Activated T-helper 1 cell treated with anti-CD3 and anti-CD28 coated beads, Interleukin-2, amount 50 U/mL, for 16 hours (primary cell): ENCODE measurements around the gene KLHDC9.

ENCODE experiments used
- DNase-seq, 2 donors: peaks; one replicate each; pipeline ENCODE4 v3.0.0-alpha.2; 2020; ENCODE audit warnings: low read depth in 1 of 2, low spot score in 1 of 2

Gene KLHDC9

DNA sequence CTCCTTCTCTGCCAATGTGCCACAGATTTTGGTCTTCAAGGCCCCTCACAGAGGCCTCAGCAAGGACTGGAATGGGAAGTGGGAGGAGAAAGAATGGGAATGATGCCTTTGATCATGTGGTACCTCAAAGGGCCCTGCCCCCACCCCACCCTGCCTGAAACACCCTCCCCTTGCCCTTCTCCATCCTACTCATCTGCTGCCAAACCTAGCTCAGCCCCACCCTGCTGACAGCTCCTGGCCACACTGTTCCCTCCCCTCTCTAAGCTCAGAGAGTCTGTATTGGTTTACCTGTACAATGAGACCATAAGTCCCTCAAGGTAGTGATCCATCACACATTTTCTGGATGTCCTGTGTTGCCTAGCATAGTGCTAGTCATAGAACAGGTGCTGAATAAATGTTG, 21.8 kb upstream of the KLHDC9 start:
- DNase-seq: no peak

DNA sequence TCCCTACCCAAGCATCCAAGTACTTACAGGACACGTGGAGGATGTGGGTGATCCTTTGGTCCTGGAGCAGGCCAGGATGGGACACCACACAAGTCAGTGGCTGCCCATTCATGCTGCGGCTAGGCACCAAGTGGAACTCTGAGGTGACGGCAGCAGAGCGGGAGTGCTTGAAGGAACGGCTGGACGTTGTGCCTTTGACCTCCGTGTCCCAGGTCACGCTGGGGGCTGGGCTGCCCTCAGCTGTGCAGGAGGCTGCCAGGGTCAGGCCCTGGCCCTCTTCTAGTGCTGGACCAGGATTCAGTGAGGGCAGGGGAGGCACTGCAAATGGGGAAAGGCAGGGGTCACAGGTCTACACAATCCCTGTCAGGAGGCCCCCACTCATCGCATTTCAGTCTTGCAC, 20.7 kb upstream of the KLHDC9 start:
- no peak for DNase-seq

DNA sequence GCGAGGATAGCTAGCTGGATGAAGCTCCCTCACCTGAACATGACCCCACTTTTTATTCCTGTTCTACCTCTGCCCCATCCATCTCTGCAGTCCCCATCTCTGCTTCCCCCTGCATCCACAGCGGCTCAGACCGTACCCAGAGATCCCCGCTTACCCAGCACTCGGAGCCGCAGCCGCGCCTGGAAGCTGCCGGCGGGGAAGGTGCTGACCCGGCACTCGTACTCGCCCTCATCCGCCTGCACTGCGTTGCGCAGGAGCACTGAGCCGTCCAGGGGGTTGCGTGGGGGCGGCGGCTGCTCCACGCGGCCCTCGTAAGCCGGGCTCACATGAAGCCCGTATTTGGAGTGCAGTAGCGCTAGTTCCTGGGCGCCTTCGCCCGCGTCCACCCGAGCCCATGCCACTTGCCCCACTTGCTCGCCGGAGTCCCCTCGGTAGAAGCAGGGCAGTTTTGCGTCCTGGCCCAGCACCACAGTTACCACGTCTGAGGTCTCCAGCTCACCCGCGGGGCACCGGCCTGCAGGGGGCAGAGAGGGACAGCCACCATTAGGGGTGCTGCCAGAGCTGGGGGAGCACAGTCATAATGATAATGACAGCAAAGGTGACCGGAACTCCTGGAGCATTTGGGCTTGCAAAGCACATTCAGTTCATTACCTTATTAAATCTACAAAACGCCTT, 18.6 kb upstream of the KLHDC9 start:
- DNase-seq: no peak

DNA sequence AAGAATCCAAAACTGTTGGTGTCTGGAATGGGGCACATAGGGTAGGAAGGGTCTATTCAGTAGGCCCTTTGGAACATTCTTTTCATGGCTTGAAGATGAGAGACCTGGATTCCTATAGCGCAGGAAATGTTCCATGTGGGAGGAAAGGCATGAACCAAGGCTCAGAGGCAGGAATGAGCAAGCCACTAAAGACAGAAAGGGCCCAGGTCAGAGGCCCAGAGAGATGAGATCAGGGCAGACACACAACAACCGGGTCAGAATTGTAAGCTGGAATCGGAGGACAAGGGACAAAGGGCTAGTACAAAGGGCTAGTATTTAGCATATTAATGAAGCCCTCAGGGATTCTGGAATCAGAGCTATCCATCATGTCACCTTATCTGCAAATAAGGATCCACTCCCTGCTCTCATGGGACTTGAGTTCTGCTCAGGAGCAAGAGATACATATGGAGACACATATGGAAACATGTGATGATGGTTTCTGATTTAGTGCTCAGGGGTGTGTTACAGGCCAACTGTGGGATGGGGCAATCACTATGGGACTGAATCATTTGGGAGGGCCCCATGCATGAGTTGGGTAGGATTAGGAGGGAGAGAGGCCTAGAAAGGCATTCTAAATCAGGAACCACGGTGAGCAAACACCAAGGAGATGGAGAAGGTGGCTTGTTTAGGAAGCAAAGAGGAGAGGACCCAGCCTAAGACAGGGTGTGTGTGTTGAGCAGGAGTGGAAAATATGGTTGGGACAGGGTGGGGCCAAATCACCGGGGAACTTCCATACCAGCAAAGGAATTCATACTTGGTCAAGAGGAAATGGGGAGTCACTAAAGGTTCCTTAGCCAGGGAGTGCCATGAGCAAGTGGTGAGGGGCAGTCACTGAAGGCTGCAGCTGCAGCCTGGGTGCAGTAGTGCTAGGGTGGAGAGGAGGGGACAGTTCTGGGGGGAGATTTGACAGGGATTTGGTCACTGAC, 17.4 kb upstream of the KLHDC9 start:
- DNase-seq: no peak

DNA sequence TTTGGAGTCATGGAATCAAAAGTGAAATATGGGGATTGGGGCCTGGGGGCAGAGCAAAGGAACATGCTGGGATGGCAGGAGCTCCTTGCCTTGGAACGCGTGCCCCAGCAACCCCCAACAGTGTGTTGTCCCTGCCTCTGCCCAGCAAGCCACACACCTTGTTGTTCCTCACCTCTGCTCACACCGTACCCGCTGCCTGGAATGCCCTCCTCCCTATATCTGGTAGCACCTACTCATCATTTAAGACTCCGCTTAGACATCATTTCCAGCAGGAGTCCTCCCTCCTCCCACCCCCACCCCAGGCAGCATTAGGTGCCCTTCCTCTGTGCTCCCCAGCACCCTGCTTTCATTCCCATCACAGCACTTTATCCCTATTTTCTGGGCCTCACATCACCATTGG, 16.6 kb upstream of the KLHDC9 start:
- no peak for DNase-seq

DNA sequence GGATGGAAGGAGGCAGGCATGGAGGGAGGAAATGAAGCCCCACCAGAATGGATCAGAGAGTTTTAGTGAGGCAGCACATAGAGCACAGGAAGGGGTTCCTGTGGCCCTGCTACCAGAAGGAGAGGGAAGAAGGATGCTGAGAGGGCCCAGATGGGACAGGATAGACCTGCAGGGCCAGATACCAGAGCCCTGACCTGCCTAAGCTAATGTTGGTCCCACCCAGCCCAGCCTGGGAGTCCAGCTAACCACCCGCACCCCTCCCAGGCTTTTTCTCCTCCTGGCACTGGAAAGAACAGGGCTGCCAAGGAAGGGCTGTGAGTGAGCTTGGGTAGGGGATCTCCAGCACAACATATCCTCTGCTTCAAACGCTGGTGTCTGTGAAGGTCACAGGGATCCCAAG, 15.7 kb upstream of the KLHDC9 start:
- no peak for DNase-seq

DNA sequence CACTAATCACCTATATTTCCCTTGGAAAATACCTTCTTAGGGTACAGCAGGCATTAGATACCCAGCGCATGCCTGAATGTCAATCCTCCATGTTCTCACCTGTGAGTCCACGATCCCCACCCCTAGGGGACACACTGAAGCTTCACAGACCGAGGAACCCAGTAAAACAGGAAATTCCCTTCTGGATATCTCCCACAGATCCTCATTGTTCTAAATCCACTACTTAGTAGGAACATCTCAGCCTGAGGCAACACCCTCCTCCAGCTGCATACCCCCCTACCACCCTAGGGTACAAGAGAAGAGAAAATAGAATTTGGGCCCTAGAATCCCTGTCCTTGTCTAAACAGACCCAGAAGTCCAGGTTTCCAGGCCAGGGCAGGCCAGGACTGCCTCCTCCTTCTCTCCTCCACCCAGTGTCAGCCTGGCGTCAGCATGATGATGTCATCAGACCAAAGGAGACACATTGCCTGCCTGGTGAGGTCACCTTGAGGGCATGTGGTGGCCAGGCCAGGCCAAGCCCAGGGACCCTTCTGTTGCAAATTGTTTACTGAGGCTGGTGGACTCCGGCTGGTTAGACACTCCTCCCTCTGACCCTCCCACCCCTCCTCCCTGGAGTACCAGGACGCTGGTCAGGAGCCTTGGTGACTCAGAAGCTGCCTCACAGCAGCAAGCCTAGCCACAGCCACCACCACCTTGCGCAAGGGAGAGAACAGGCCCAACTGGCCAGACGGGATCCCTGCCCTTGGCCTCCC, 15.0 kb upstream of the KLHDC9 start:
- DNase-seq: no peak

DNA sequence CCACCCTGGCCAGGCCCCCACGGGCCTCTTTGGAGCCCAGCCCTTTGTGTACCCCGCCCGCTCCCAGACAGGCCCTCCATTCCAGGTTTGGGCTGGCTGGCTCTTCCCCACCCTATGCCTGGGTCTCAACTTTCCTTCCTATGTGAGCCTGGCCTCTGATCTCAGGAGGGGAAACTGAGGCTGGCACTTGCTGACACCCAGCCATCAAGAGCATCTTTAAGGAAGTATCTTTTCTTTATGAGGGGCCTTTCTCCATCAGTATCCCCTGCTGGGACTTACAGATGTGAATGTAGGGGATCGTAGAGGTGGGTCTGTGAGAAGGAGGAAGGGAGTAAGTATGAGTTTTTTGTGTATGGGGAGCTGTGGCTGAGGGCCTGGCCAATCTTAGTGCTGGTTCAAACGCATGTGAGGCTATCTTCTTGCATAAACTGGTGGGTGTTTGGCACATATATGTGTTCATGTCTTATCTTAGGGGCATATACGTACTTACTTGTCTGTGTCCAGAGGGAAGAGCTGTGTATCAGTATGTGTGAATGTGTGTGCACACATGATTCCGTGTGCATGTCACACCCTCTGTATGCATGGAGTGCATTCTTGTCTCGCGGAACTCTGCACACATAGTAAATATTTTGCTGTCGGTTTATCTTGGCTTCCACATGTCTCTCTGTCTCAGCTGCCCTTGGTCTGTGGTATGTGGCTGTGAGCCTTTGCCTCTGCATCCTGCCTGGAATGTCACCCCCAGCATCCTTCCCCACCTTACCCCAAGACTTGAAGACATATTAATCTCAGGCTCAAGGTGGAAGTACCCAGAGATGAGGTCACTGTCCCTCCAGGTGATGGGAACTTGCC, 14.2 kb upstream of the KLHDC9 start:
- DNase-seq: no peak

DNA sequence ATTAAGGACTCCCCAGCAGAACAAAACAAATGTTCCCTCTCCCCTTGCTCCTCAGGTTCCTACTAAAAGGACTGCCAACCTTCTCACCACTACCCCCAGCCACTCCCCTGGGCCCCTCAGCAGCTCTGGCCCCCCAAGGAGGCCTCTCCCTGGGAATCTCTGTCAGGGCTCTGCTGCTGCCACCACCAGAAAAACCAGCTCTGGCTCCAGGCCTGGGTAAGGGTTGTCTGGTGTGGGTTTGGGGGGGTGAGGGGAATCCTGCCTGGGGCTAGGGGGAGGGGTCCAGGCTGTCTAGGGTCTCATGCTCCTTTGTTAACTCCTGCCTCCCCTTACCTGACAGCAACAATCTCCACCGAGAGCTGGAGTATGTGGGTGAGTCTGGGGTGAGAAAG, 13.6 kb upstream of the KLHDC9 start:
- no peak for DNase-seq

DNA sequence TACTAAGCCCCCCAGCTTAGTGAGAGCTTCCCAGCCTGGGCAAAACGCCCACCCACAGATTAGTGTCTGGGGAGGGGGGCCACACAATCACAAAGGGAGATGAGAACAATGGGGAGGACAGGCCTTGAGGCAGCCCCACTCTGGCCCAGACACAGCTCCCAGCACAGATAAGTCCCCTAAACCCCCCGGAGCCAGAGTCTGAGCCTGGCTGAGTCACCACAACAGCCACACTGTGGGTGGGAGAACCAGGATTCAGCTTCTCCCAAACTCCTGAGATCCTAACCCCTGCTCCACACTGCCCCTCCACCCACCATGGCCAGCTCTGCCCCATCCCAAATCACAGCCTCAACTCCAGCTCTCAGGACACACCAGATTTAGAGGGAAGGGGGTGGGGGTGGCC, 13.0 kb upstream of the KLHDC9 start:
- DNase-seq: no peak

DNA sequence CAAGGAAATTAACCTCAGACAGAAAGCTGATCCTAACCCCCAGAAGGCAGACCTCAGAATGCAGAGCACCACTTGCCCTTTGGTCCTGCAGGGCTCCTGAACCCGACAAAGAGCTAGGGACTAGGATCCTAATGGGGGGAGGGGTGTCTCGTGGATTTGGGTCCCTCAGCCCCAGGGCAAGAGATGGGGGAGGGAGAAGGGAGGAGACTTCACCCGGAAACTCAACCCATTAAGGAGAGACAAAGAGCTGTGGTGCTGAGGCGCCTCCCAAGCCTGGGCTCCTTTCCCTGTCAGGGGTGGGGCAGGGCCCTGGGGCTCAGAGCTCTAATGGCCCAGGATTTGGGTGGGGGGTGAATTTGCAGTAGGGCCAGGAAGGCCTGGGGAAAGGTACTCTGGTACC, 11.7 kb upstream of the KLHDC9 start:
- DNase-seq: no peak

DNA sequence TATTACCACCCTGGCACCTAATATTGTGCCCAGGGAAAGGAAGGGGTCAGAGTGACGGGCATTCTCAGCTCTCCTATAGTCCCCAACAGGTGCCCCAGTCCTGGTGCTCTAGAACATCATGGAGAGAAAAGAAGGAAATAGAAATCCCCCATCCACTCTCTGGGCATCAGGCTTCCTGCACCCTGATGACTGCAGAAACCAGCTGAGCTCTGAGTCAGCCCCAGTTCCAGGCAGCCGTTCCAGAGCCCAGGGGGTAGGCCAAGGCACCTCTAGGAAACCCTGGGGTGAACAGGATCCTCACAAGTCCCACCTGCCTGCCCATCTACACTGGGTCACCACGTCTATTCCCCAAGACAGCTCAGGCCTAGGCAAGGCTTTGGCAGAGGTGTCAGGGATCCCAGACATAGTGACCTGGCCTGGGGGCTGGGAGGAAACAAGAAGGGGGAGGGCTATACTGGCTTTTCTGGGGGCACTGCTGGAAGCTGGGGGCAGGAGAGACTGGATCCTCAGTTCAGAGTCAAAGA, 9.5 kb upstream of the KLHDC9 start:
- DNase-seq: no peak

DNA sequence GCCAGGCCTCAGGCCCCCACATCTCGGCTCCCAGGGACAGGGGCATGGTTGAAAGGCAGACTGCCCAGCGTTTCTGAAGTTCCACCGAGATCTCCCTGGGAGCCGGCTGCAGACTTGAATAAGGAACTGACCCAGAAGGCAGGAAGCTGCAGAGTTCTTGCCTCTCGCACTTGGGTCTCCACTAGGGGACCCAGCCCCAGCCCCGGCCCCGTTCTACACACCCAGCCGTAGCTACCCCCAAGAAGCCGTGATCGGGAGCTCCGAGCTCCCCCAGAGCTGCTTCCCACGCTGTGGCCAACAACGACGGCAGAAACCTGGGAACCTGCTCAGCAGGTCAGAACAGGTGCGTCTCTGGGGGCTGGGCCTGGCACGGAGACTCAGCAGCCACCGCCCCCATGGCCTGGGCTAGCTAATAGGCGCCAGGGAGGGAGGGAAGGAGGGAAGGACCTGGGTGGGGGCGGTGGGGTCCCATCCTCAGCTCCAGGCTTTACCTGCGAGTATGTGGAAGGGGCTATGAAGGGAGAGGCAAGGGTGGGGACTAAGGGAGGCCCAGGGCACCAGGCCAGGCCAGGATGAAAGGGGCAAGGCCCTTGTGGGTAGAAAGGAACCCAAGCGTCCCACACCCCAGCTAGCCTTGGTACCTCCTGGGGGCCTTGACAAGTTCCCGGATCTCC, 8.8 kb upstream of the KLHDC9 start, which contains the start of gene NECTIN4:
Gene NECTIN4 (minus strand): TSS at position 308 of the 674 bp plus-strand sequence. CDS start 262 bp downstream, at position 46.
- no peak for DNase-seq

DNA sequence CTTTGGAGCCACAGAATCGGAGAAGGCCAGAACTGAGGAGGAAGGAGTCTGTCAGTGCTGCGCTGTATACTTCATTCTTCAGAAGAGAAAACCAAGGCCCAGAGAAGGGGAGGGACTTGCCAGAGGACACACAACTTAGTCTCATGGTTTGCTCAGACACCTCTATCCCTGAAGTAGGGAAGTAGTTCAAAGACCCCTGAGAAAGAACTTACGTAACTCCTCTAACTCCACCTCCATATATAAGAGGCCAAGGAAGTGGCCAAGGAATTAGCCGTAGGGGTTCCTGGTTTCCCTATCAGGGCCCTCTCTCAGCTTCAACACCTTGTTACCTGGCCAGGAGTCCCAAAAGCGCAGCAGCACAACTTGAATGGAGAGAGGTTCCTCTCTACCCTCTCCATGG, 8.2 kb upstream of the KLHDC9 start:
- no peak for DNase-seq

DNA sequence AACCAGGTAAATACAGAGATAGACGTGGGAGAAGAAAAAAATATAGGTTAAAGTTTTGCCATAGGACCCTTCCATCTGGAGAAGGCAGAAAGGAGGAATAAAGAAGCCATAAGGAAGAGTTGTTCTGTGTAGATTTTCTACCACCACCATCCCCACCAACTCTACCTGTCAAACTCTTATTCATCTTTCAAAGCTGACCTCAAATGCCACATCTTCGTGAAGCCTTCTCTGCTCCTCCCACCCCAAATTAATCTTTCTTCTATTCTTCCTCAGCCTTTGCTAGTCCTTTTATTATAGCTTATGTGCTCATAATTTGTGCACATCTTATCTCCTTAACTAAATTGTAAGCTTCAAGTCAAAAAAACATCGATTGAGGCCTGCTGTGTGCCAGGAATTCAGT, 7.5 kb upstream of the KLHDC9 start:
- no peak for DNase-seq

DNA sequence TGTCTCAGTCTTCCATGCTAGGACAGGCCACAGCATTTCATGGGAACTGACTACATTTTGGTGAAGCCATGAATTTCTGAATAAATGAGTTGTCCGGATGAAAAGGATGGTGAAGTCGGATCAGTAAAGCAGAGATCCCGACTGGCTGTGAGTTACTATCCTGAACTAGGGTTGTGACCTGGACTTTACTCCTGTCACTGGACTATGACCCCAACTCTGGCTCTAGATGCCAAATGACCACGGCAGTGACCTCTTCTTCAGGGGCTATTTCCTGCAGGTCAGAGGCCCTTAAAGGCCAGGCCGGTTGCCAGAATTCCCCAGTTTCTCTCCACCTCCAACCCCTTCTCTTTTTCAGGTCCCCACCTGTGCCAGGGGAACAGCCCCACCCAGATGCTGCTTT, 7.1 kb upstream of the KLHDC9 start:
- no peak for DNase-seq

DNA sequence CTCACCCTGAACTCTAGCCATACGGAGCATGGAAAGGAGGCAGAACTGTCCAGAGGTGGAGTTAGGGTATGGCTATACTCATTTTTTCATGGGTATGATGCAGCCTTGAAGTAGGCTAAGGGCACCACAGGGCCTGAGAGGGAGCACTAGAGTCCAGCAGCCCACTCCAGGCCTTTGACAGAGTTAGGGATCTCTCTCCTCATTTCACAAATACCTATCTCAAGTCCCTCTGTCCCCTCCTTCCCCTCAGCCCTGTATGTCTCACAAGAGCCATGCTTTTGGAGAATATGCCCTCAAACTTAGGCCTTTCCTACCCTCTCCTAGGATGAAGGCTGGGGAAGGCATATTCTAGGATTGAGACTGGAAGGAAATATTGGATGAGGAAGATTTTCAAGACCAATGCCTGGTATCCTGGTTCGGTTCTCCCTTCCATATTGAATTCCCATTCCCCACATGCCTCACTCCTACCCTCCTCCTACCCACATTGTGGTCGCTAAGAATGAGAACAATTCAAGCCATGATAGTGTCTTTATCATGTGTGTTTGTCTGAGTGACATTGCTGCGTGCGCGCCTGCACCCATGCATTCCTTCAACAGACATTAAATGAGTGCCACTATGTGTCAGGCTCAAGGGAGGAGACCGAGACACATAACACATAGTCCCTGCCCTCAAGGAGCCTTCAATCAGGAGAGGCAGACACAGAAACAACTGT, 6.2 kb upstream of the KLHDC9 start:
- DNase-seq: no peak

DNA sequence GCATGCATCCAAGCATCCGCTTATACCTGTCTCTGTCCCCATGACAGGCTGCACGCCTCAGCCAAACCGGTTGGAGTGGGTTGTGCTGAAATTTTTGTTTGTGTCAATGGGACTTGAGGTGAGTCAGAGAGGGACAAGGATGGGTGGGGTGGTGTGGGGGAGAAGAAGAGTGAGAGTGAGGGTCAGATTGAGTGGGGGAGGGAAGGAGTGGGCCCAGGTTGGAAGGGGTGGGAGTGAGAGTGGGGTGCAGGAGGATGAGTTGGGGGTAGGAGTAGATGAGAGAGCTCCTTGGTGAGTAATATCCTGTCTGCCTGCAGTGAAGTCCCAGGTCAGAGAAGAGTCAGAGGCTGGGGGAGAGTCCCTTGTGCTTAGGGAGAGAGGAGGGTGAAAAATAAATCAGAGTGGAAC, 5.5 kb upstream of the KLHDC9 start:
- DNase-seq: peak in 1 of 2 donors; percentile 10

DNA sequence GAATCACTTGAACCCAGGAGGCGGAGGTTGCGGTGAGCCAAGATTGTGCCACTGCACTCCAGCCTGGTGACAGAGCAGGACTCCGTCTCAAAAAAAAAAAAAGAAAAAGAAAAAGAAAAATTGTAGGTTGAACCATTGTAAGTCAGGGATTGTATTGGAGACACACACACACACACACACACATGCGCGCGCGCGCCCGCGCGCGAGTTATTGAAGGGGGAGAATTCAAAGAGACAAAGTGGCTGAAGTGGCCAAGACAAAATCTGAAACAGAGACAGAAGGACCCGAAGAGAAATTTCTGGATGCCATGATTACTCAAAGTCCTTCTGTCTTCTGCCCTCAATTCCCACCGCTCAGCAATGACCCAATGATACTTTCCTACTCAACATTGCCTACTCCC, 3.7 kb upstream of the KLHDC9 start:
- no peak for DNase-seq
